ENCODE measurements around the gene WDR7.

Gene WDR7

GRCh38 chr18:56803051-56803450 lies 151.9 kb downstream of the WDR7 start:
- DNase-seq (ENCODE audit: low read depth), result no peak

- no peak for DNase-seq (ENCODE audit: low read depth)
Observed at GRCh38 chr18:56804395-56804794, 153.2 kb downstream of the WDR7 start.

GRCh38 chr18:56807901-56808300 lies 156.7 kb downstream of the WDR7 start:
- DNase-seq (ENCODE audit: low read depth), result no peak

GRCh38 chr18:56812674-56813073 lies 161.5 kb downstream of the WDR7 start:
- no peak for DNase-seq (ENCODE audit: low read depth)

- DNase-seq (ENCODE audit: low read depth), result no peak
Observed at GRCh38 chr18:56815926-56816325, 164.8 kb downstream of the WDR7 start.

GRCh38 chr18:56823986-56824565 lies 172.9 kb downstream of the WDR7 start:
- no peak for DNase-seq (ENCODE audit: low read depth)

- no peak for DNase-seq (ENCODE audit: low read depth)
Observed at GRCh38 chr18:56825321-56825720, 174.2 kb downstream of the WDR7 start.

GRCh38 chr18:56825878-56826277 lies 174.7 kb downstream of the WDR7 start:
- no peak for DNase-seq (ENCODE audit: low read depth)

- DNase-seq (ENCODE audit: low read depth), result no peak
Observed at GRCh38 chr18:56831988-56832387, 180.8 kb downstream of the WDR7 start.

GRCh38 chr18:56835331-56835730 lies 184.2 kb downstream of the WDR7 start:
- no peak for DNase-seq (ENCODE audit: low read depth)

- no peak for DNase-seq (ENCODE audit: low read depth)
Observed at GRCh38 chr18:56836173-56836572, 185.0 kb downstream of the WDR7 start.

GRCh38 chr18:56841836-56842235 lies 190.7 kb downstream of the WDR7 start:
- no peak for DNase-seq (ENCODE audit: low read depth)

GRCh38 chr18:56843241-56843640 lies 192.1 kb downstream of the WDR7 start:
- no peak for DNase-seq (ENCODE audit: low read depth)

- no peak for DNase-seq (ENCODE audit: low read depth)
Observed at GRCh38 chr18:56844556-56844955, 193.4 kb downstream of the WDR7 start.

- no peak for DNase-seq (ENCODE audit: low read depth)
Observed at GRCh38 chr18:56851774-56852173, 200.6 kb downstream of the WDR7 start.

GRCh38 chr18:56853961-56854360 lies 202.8 kb downstream of the WDR7 start:
- no peak for DNase-seq (ENCODE audit: low read depth)

- DNase-seq (ENCODE audit: low read depth), result no peak
Observed at GRCh38 chr18:56861244-56861643, 210.1 kb downstream of the WDR7 start.

GRCh38 chr18:56869189-56869777 lies 218.1 kb downstream of the WDR7 start:
- no peak for DNase-seq (ENCODE audit: low read depth)

GRCh38 chr18:56870982-56871381 lies 219.8 kb downstream of the WDR7 start:
- DNase-seq (ENCODE audit: low read depth), result no peak

GRCh38 chr18:56872140-56872539 lies 221.0 kb downstream of the WDR7 start:
- no peak for DNase-seq (ENCODE audit: low read depth)

- no peak for DNase-seq (ENCODE audit: low read depth)
Observed at GRCh38 chr18:56873441-56874140, 222.4 kb downstream of the WDR7 start.

- no peak for DNase-seq (ENCODE audit: low read depth)
Observed at GRCh38 chr18:56878711-56879110, 227.6 kb downstream of the WDR7 start.

GRCh38 chr18:56884511-56884910 lies 233.4 kb downstream of the WDR7 start:
- no peak for DNase-seq (ENCODE audit: low read depth)

GRCh38 chr18:56888978-56889377 lies 237.8 kb downstream of the WDR7 start:
- DNase-seq (ENCODE audit: low read depth), result no peak
